ENCODE measurements around the gene MRPS7.
A peak's percentile ranks its signal among the peaks of the same experiment; 100 is the strongest.
"Not testable (repeated sequence)": the region's sequence is repeated elsewhere in the genome, so short reads cannot be mapped to it uniquely, and the experiment has no call there.

Gene MRPS7

GRCh38 chr17:75288770-75289114, 27.1 kb downstream of the MRPS7 start:
- TF ChIP-seq CTCF (IDR thresholded peaks at IDR 0.05; ENCODE audit: insufficient read depth, low read length, poor library complexity, severe bottlenecking), result no peak
- no peak for DNase-seq (ENCODE audit: extremely low read depth, insufficient read length)
- Histone ChIP-seq H3K36me3 (ENCODE audit: control insufficient read depth, insufficient read depth, low read length) (peaks cover 14% of the 10 kb centered on the region), H3K4me3 (replicated peaks; ENCODE audit: low read depth, low read length) (peak overlapping the region; percentile 88), H3K27me3 (replicated peaks; ENCODE audit: control insufficient read depth, insufficient read depth, low read length) (no peaks in the 10 kb centered on the region)

- Histone ChIP-seq H3K27me3 (replicated peaks; ENCODE audit: control insufficient read depth, insufficient read depth, low read length) (no peaks in the 10 kb centered on the region), H3K4me3 (replicated peaks; ENCODE audit: low read depth, low read length) (peak within 1 kb of the TSS; percentile 88), H3K36me3 (ENCODE audit: control insufficient read depth, insufficient read depth, low read length) (peaks cover 14% of the 10 kb centered on the region)
- peak; percentile 98 for DNase-seq (ENCODE audit: extremely low read depth, insufficient read length)
- peak; percentile 61 for TF ChIP-seq CTCF (IDR thresholded peaks at IDR 0.05; ENCODE audit: insufficient read depth, low read length, poor library complexity, severe bottlenecking)
Observed at GRCh38 chr17:75289115-75289831, 27.6 kb downstream of the MRPS7 start, which contains the start of gene SLC25A19. Gene SLC25A19 (minus strand): TSS chr17:75289433. CDS start chr17:75286764, 2,669 bp downstream.

- no peak for DNase-seq (ENCODE audit: extremely low read depth, insufficient read length)
- TF ChIP-seq CTCF (IDR thresholded peaks at IDR 0.05; ENCODE audit: insufficient read depth, low read length, poor library complexity, severe bottlenecking), result peak; percentile 56
- peak overlapping the region; percentile 71 for H3K4me3 ChIP-seq (replicated peaks; ENCODE audit: low read depth, low read length)
- H3K27me3 ChIP-seq (replicated peaks; ENCODE audit: control insufficient read depth, insufficient read depth, low read length), result no peaks in the 10 kb centered on the region
- peaks cover 14% of the 10 kb centered on the region for H3K36me3 ChIP-seq (ENCODE audit: control insufficient read depth, insufficient read depth, low read length)
Observed at GRCh38 chr17:75289832-75290337, 28.2 kb downstream of the MRPS7 start.

- not testable (repeated sequence) for H3K27me3 ChIP-seq (replicated peaks; ENCODE audit: control insufficient read depth, insufficient read depth, low read length); DNase-seq (ENCODE audit: extremely low read depth, insufficient read length); H3K4me3 ChIP-seq (replicated peaks; ENCODE audit: low read depth, low read length); H3K36me3 ChIP-seq (ENCODE audit: control insufficient read depth, insufficient read depth, low read length)
Observed at GRCh38 chr17:75292810-75293448, 31.2 kb downstream of the MRPS7 start.

GRCh38 chr17:75295201-75296158, 33.8 kb downstream of the MRPS7 start:
- Histone ChIP-seq H3K4me3 (replicated peaks; ENCODE audit: low read depth, low read length) (peak overlapping the region; percentile 22), H3K27me3 (replicated peaks; ENCODE audit: control insufficient read depth, insufficient read depth, low read length) (no peaks in the 10 kb centered on the region), H3K36me3 (ENCODE audit: control insufficient read depth, insufficient read depth, low read length) (no peaks in the 10 kb centered on the region)
- no peak for TF ChIP-seq CTCF (IDR thresholded peaks at IDR 0.05; ENCODE audit: insufficient read depth, low read length, poor library complexity, severe bottlenecking)
- peak; percentile 81 for DNase-seq (ENCODE audit: extremely low read depth, insufficient read length)

All from GM06990 (cell line).